ENCODE data around the gene SYNM.

SYNM gene

GRCh38 chr15:99085413-99086326 is 19.2 kb upstream of the SYNM start:
- no peak for DNase-seq

- DNase-seq = no peak
Measured at GRCh38 chr15:99086327-99086667, 18.6 kb upstream of the SYNM start.

- no peak for DNase-seq
Measured at GRCh38 chr15:99087405-99087943, 17.4 kb upstream of the SYNM start.

- DNase-seq = no peak
Measured at GRCh38 chr15:99090011-99090699, 14.7 kb upstream of the SYNM start.

- no peak for DNase-seq
Measured at GRCh38 chr15:99090938-99091337, 13.9 kb upstream of the SYNM start.

- DNase-seq = no peak
Measured at GRCh38 chr15:99092554-99093172, 12.2 kb upstream of the SYNM start.

- DNase-seq = peak in 2 of 3 experiments; percentile 23 to 56
Measured at GRCh38 chr15:99095626-99096025, 9.3 kb upstream of the SYNM start.

- no peak for DNase-seq
Measured at GRCh38 chr15:99096173-99096893, 8.5 kb upstream of the SYNM start.

GRCh38 chr15:99096894-99097426 is 7.9 kb upstream of the SYNM start:
- DNase-seq = no peak

GRCh38 chr15:99097441-99098410 is 7.2 kb upstream of the SYNM start:
- DNase-seq = no peak

GRCh38 chr15:99098426-99098825 is 6.5 kb upstream of the SYNM start:
- DNase-seq = no peak

- no peak for DNase-seq
Measured at GRCh38 chr15:99098991-99099390, 5.9 kb upstream of the SYNM start.

- no peak for DNase-seq
Measured at GRCh38 chr15:99099661-99100060, 5.2 kb upstream of the SYNM start.

- peak; percentile 79 to 87 (median 86) for DNase-seq
Measured at GRCh38 chr15:99100245-99101173, 4.4 kb upstream of the SYNM start.

GRCh38 chr15:99101501-99101900 is 3.4 kb upstream of the SYNM start:
- DNase-seq = no peak

GRCh38 chr15:99102332-99103235 is 2.3 kb upstream of the SYNM start:
- DNase-seq = no peak

GRCh38 chr15:99103279-99103678 is 1.6 kb upstream of the SYNM start:
- no peak for DNase-seq

- DNase-seq = peak; percentile 44 to 94 (median 91)
Measured at GRCh38 chr15:99105514-99106341, 848 bp downstream of the SYNM start.

Measured in NCI-H1417 (cell line).